NCI-H2171 (cell line): Measurements from ENCODE around the gene NELFA.

ENCODE experiments used
- DNase-seq: peaks from one replicate; lab custom pipeline; 2025; lab: John Stamatoyannopoulos, UW

NELFA gene

DNA sequence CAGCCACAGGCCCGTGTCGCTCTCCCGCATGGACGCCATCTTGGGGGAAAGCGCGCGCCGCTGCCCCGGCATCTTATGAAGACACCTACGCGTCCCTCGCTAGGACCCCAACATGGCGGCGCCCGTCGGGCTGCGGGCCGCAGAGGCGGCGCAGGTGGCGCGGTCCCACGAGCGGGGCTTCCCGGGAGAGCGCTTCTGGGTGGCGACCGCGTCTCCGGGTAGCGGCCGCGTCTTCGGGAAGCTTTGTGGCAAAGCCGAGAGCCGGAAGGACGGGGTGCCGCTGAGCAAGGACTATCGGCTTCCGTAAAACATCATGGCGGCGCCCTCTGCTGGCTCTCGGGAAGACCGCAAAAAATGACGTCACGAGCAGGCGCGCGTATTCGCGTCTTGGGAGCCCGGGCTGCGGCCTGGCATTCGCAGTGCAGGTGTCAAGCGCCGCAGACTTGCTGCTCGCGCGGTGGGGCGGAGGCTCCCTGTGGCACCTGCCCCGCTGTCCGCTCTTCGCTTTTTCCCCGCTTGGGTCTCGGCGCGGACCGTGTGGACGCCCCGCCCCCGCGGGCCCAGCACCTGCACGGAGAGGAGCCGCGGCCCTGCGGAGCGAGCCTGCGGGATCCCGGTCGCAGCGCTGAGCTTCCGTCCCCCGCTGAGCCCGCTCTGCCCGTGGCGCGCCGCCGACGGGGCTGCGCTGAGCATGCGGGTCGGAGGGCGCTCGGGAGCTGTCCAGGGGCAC, at the start of gene NELFA:
Gene NELFA (minus strand): TSS at position 54 of the 730 bp plus-strand sequence. CDS start 15 bp downstream, at position 39.
- DNase-seq = peak; percentile 88

- no peak for DNase-seq
Observed at GRCh38 chr4:2057382-2058065, 48.8 kb upstream of the NELFA start.

GRCh38 chr4:2054217-2054616, 45.4 kb upstream of the NELFA start:
- DNase-seq = no peak

DNA sequence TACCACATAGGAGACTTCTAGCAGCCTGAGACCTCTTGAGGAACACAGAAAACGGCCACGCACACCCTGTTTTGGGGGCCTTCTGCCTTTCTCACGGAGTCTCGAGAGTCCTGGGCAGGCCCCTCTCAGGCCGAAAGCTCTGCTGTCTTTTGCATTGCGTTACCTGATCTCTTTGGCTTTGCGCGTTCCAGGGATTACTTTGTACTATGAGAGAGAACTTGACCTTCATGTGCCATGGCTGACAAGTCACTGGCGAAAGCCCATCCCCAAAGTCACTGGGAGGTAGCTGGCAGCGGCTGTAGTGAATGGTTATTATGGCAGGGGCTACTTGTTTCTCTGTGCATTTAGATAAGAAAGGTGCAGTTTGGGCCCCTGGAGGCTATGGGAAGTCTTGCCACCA, 42.3 kb upstream of the NELFA start:
- DNase-seq = no peak

- DNase-seq = no peak
Observed at GRCh38 chr4:2049811-2050210, 41.0 kb upstream of the NELFA start.

- no peak for DNase-seq
Observed at GRCh38 chr4:2049381-2049780, 40.6 kb upstream of the NELFA start.

- no peak for DNase-seq
Observed at GRCh38 chr4:2048831-2049230, 40.1 kb upstream of the NELFA start.

- DNase-seq = no peak
Observed at GRCh38 chr4:2047781-2048581, 39.2 kb upstream of the NELFA start.

GRCh38 chr4:2047031-2047660, 38.4 kb upstream of the NELFA start:
- no peak for DNase-seq

DNA sequence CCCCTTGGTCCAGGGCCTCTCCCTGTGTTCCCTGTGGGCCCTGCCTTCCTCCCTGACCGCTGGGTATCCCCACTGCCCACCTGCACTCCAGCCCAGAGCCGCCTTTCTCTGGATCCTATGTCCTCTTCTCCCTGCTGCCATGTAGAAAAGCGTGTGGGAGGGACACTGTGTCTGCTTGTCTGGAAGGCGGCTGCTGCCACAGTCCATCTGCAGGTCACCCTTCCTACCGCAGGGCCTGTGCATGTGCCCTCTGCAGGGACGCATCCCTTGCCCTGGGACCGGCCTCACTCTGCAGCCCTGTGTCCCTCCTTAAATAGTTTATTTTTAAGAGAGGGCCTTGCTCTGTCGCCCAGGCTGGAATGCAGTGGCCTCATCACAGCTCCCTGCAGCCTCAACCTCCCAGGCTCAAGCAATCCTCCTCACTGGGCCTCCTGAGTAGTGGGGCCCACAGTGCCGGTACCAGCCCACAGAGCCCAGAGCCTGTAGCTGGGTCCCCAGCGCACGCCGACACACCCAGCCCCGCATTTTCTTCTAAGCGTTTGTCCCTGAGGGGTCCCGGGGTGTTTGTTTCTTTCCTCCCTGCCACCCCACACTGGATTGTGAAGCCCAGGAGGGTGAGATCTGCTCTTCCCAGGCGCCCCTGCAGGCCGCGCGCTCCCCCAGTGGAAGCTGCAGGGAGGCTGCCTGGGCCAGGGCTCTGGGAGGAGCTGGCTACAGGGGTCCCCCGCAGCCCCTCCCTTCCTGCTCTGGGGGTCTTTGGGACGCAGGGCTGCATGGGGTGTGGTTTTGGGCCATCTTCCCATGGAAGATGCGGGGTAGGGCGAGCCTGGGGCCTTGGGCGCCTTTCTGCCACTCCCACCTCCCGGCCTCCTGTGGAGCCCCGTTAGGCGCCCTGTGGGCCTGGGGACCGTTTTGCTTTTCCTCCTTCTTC, 37.5 kb upstream of the NELFA start:
- no peak for DNase-seq

DNA sequence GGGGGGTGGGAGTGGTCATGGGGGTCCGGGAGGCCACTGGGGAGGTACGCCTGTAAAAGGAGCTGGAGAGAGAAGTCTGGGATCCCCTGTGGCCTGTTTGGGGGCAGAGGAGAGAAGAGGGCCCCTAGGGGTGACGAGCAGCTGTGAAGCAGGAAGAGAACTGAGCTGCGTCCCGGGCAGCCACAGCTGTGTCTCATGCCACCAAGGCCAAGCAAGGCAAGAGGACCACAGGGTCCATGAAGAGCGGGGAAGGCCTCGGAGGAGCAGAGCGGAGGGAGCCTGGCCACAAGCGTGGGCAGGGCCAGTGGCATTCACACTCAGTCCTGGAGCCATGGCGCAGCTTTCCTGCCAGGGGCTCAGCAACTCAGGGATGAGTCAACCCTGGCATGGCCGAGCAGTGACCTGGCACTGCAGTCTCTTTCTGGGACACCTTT, 36.8 kb upstream of the NELFA start:
- DNase-seq = no peak

DNA sequence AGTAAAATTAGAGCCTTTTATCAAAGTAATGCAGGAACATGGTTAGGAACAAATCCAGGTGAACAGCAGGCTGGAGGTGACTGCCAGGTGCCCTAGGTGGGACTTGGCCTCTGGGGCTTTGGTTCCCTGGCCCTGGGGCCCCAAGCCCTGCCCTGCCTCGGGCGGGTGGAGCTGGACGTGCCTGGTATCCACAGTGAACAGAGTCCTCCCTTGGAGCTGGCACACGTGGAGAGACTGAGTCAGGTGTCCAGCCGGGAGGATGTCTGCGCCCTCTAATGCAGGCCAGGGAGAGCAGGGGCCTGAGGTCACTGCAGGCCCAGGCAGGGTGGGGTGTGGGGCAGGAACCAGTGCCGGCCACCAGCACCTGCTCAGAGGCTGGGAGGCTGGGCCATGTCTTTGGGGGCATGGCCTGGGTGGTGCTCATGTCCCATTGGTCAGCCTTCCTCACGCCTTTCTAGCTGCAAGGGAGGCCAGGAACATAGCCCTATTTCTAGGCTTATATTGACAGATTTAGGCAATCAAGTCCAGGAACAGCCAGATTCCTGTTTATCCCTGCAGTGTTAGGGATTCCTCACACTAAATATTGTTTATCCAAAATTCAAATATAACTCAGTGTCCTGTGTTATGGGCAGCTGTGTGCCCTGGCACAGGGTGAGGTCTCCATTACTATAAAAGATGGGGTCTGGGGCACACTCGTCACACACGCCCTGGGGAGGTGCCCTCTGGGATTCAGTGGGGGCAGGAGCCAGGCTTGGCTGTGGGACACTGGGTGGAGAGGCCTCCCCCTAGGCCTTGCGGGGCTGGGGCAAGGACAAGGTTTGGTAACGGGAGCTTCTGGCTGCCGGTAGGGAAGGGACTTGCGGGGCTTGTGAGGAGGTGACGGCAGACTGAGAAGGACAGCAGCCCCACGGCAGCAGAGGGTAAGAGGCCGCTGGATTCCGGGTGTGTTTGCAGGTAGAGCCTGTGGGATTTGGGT, 36.1 kb upstream of the NELFA start:
- DNase-seq = no peak

DNA sequence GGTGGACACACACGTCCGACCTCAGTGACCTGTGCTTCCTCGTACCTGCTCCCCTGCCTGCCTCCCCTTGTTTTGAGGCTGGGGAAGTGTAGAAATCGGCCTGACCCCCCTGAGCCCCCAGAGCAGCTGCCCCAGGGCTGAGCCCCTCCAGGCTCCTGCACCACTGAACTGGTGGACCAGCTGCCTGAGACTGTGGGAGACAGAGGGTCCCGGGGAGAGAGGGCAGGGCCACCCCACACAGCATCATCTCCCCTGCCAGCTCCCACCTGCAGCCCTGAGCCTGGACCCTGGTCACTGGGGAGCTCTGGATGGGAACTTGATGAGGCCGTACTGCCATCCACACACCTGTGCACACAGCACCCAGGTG, 35.3 kb upstream of the NELFA start:
- no peak for DNase-seq

DNA sequence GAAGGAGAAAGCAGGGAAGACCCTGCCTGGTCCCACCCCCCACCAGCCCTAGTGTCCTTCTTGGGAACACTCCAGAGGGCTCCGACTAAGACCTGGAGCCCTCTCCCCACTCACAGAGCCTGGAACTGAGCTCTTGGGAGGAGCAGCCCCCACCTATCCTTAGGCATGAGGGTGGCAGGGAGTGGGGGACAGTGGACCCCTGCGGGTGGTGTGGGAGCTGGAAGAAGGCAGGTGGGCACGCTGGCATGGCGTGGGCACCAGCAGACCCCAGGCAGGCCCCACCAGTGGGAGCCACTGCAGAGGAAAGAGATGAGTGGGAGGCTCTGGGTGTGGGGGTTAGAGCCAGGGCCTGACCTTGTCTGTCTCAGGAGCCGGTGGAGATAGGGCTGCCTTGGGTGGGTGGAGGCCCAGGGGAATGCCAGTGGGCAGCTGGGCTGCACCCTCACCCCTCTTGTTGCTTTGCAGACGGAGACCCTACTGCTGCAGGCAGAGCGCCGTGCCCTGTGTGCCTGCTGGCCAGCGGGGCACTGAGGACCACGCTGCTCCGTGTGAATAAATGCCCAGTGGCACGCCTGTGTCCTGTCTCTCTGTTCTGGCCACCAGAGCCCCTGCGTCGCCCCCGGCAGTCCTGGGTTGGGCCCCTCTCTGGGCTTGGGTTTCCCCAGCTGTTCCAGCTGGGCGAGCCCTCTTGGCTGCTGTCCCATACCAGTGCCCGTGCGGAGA, 34.8 kb upstream of the NELFA start:
- no peak for DNase-seq

- no peak for DNase-seq
Observed at GRCh38 chr4:2042947-2043395, 34.2 kb upstream of the NELFA start.

DNA sequence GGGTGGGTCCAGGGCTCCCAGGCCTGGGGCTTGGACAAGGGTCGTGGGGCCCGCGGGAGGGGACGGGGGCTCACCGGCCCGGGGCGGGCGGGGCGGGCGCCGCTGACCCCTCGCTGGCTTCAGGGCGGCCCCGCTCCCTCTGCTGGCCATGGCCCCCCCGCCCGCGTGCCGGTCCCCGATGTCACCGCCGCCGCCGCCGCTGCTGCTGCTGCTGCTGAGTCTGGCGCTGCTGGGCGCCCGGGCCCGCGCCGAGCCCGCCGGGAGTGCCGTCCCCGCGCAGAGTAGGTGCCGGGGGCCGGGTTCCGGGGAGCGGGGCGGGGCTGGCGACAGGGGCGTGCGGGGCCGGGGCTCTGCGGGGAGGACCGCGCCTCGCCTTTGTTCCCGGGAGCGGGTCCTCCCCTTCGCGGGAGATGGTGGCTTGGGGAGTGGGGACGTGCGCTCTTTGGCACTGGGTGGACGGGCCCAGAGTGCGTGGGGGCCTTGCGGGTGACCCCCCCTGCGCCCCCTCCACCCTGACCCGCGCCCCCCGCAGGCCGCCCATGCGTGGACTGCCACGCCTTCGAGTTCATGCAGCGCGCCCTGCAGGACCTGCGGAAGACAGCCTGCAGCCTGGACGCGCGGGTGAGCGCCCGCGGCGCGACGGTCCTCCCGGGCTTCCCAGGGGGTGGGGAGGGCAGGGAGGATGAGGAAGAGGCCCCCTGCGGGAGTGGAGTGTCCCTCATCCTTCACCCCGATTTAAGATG, 33.6 kb upstream of the NELFA start:
- no peak for DNase-seq

DNA sequence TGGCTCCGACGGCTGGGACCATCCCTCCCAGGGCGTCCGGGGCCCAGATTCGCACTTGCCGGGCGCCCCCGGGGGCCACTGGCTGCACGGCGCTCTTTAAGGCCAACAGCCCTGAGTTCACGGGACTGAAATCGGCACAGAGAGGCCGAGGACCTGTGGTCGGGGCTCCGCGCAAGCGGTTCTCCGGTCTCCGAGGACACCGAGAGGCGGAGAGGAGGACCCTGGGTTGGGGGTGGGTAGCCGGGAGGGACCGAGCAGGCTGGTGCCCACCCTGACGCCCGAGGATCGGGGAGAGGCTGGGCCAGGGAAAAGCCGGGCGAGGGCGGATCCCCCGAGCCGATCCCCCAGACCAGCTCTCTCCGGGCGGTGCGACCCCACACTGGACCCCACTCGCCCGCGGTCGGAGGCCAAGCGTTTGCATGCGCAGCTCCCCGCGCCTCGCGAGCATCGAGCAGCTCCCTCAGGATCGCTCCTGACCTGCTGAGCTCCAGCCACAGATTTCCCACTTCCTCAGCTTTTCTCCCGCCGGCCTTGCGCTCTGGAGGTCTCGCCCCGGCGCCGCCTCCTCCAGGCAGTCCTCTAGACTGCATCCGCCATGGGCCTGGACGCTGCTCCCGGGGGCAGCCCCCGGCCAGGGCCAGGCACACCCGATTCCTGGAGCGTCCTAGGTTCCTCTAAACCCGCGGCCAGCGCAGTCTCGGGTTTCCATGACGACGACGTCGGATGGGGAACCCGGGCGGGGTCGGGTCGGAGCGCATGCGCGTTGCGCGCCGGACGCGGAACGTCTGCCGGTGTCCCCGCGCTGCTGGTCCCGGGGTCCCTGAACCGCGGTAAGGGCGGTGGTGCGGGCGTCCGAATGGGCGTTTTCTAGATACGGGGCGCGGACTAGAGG, 32.7 kb upstream of the NELFA start:
- DNase-seq = peak; percentile 65
